GM18505 (cell line): ENCODE results near the gene DNAJA3.

Experiments
- ATAC-seq: cut with Tn5 transposase; IDR thresholded peaks from one replicate; pipeline ENCODE4 v1.9.1; 2021; ENCODE audit not compliant: unreplicated experiment
- POLR2A ChIP-seq: IDR thresholded peaks from 4 replicates; pipeline ENCODE4 v1.6.1; 2011; ENCODE audit warnings: borderline replicate concordance; ENCODE audit not compliant: insufficient read depth, insufficient read length; ENCODE audit errors: extremely low read depth

Gene DNAJA3

DNA sequence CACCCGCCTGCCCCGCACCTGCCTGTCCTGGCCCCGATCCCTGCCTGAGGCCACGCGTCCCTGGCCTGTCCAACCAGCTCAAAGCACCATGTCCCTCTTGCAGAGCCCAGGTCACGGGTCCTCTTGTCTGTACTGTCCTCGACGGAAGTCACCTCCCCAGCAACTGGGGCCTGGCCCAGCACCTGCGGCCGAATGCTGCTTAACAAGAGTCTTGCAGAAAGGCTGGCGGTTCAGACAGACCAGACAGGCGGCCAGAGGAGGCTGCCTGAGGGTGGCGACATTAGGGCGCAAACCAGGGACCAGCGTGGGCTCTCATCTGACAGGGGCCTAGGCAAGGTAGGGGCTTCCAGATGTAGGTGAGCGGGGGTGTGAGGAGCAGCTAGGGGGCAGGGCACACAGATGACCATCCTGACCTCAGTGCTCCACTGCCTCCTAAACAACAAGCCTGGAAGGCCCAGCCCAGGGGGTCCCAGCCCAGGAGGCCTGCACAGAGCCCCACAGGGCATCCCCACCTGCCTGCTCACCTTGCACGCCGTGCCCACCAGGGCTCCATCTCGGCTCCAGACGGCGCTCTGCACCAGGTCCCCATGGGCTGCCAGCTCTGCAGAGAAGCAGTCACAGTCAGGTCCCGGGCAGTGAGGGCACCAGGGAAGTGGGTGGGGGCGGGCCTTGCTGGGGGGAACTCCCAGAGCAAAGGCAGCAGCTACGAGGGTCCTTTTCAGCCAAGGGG is 20.5 kb upstream of the DNAJA3 start:
- ATAC-seq: no peak
- TF ChIP-seq POLR2A: no peak

DNA sequence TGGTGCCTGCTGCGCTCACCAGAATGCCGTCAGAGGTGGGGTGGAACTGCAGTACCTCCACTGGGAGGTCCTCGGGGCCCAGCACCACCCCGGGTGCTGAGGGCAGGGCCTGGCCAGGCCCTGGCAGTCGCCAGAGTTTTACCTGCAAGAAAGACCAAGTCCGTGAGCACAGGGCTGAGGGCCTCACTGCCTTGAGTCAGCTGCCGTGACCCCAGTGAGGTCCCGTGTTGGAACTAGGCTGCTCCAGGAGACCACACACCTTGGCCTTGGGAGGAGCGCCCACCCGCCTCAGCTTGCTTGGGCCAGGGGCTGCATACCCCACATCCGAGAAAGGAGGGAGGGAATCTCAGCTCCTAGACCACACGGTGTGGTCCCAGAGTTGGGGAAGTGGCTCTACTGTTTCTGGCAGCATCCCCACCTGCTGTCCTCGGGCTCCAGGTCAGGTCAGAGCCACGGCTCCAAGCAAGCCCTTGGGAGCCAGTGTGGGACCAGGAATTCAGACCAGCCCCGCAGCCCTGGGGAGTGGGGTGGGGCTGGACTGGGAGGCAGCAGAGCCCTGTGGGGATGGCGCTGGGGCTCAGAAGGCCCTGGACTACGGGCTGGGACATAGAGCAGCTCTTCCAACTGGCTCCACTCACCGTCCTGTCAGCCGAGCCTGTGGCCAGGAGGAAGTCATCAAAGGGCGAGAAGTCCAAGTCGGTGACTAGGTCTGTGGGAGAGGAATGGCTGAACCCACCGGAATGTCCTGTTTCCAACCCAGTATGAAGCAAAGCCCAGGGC is 17.9 kb upstream of the DNAJA3 start:
- no peak for ATAC-seq
- no peak for TF ChIP-seq POLR2A

DNA sequence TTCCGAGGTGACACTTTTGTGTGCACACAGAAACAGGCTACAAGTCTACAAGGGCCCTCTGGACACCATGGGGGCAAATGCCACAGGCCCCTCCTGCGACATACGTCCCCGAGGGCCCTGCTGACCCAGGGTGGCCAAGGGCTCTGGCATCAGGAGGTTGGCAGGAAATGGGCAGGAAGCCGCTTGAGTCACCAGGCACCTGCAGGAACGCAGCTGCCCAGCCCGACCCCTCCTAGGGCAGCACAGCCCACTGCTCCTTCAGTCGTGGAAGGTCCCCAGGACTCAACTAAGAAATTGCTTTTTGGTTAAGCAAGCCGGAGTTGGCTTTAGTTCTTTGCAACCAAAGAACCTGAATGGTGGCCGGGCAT is 17.4 kb upstream of the DNAJA3 start:
- no peak for ATAC-seq
- no peak for TF ChIP-seq POLR2A

DNA sequence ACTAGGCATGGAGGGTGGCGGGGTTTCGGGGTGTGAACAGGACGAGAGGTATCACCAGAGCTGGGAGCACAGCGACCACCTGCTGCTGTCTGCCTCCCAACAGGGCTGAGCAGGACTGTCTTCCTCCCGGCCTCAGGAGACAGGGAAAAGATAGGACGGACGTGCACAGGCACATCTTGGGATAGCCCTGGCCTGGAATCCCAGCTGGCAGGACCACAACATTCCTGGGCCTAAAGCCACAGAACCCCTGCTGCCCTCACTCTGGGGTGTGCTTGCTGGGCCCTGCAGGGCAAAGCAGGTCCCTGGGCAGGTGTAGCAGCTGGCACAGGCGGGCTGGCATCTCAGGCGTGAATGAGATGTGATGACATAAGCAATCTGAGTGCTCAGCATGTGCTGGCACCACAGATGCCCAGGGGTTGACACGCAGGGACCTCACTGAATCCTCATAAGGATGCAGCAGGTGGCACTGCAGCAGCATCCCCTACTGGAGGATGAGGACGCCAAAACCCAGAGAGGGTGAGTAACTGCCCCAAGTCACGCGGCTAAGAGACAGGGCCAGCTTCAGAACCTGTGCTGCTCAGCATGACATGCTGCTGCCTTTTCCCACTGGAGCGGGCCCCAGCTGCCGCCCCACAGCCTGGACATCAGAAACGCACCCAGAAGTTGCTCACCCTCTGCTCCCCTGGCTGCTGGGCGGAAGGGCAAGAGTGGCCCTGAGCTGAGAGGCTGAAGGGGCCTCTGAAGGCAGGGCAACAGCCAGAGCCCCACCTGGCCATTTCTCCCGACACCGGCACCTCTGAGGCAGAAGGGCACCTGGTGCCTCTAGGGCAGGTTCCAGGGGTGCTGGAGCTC is 16.4 kb upstream of the DNAJA3 start:
- no peak for TF ChIP-seq POLR2A
- ATAC-seq: no peak

DNA sequence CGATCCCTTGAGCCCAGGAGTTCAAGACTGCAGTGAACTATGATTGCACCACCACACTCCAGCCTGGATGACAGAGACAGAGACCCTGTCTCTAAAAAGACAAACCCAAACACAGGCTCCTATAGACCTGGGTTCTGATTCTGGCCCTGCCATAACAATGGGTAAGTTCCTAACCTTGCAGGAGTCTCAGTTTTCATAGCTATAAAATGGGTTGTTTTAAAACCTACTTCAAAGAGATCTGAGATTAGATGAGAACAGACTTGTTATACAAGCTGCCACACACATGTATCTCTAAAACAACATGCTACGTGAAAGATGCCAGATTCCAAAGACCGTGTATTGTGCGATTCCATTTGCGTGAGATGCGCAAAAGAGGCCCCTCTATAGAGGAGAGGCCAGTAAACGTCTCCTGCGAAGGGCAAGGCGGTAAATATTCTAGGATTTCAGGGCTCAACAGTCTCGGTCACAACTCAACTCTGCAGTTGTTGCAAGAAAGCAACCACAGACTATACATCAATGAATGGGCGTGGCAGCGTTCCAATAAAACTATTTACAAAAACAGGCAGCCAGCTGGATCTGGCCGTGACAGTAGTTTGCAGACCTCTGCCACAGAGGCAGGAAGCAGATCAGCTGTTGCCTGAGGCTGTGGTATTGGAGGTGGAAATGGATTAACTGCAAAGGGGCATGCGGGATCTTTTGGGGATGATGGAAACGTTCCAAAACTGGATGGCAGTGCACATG is 15.2 kb upstream of the DNAJA3 start:
- TF ChIP-seq POLR2A: no peak
- no peak for ATAC-seq

DNA sequence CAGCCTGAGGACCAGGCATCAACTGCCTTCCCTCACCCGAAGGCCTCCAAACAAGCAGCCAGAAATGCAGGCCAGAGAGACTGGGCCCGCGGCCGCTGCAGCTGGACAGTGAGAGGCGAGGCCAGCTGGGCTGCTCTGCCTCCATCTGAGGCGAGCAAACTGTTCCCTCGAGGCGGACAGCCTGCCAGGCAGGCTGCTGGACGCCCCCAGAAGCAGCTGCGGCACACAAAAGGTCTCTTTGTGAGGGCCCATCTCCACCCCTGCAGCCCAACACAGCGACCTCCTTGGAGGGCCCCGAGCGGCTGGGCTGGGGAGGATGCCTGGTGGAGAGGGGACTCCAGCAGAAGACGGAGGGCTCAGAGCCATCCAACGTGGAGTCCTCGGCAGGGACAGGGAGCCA is 14.0 kb upstream of the DNAJA3 start:
- no peak for ATAC-seq
- TF ChIP-seq POLR2A: no peak

DNA sequence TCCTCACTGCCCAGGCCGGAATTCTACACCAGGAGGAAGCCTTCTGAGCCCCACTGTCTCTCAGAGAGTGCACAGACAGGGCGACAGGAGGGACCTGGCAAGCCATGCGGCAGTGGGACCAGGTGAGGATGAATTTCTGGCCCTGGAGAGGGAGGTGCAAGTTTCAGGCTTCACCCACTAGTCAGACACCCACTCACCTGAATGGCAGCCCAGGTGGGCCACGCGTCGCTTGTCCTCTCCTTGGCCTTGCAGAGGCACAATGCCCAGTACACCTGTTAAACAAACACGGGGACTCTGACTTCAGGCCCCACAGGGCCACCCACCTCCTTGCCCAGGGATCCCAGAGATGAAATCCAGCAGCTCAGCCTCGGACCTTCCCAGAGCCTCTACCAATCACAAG is 13.5 kb upstream of the DNAJA3 start:
- ATAC-seq: no peak
- no peak for TF ChIP-seq POLR2A

DNA sequence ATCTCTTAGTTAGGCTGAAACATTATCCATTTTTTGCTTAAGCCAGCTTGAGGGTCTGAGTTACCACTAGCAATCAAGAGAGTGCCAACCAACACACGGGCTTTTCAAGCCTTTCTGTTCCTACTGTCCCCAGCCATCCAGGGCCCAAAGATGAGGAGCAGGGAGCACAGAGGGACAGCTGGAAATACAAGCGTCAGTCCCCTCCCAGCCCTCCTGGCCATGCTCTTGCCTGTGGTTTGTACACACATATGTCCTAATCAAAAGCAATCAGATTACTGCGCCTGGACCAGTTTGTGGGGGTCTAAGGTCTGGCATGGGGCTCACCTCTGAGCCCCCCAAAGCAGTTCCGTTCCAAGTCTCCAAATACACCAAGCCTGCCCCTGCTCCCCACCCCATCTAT is 12.8 kb upstream of the DNAJA3 start:
- no peak for ATAC-seq
- TF ChIP-seq POLR2A: no peak

DNA sequence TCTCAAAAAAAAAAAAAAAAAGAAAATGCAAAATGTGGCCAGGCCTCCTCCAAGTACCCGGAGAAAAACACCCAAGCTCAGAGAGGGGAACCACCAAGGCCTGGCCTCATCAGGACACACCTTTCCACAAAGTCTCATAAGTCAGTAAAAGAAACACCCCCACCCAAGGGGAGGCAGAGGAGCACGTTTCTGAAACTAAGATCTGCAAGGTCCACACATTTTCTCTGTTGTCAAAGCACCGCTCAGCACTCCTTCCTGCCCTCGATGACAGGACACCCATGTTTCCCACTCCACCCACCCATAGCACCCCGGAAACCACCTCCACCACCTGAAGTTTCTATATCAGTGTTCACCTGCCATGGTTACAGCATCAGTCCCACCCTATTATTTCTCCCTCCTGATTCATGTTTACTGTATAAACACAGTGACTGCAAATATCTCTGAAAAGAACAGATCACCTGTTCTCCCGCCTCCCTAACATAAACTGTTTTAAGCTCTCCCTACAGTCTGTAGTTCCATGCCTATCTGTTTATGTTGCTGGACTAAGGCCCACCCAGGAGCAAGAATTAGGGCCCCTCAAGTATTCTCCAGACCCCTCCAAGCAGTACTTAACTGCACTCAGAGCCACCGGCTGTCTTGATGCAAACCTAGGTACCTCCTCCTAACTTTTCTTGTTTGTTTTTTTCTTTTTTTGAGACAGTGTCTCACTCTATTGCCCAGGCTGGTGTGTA is 11.3 kb upstream of the DNAJA3 start:
- no peak for TF ChIP-seq POLR2A
- ATAC-seq: peak; percentile 57

DNA sequence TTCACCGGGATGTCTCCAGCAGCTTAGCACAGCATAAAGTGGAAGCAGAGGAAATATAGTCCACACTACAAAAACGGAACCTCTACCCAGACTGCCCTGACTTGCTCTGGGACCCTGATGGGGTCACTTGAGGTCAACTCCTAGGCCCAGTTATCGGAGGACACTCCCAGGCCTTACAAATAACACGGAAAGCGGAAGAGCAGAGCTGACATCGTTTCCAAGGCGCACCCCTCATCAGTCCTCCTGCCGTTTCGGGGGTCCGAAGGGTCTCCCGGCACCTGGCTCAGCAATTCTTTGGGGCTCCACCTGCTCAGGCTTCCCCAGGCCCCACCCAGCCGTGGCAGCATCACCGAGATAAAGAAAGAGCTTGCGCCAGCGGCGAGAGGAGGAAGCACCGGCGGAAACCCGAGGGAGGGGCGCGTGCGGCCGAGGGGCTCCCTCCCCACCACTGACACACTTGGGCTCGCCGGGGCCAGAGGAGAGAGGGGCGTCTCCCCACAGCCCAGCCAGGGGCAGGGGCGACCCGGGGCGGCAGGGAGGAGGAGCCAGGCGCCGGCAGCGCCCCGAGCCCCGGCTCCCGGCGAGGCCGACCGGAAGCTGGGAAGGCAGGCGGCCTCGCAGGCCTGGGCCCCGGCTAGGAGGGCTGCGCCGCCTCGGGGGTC is 10.0 kb upstream of the DNAJA3 start:
- TF ChIP-seq POLR2A: no peak
- ATAC-seq: no peak

DNA sequence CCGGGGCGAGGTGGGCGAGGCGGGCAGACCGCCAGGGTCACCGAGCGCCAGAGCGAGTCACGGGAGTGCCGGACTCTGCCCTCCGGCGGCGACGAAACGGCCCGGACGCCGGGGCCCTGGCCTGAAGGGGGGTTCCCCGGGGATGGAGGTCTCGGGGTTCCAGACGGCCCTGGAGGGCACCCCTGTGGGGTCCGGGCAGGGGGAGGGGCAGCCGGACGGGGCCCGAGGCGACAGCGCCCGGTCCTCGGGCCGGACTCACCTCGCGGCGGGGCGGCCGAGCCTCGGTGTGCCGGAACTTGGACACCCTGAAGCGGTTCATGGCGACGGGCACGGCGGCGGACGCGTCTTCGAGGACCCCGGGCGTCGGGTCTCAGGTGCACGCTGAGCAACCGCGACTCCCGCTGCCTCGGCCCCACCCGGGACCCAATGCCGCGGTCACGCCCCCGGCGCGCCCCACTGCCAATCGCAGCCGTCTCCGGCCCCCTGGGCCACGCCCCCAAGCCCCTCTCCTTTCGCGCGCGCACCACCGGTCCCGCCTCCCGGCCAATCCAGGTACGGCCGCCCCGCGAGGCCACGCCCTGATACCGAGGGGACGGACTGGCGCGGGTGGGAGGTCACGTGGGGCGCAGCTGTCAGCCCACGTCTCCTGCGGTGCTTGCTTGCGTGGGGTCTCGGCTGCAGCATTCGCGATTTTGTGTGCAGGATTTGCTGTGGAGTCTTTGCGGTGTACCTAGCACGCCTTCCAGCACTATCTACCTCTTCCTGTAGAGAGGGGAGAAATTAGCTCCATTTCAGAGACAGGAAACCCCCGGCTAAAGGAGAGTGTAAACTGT is 9.3 kb upstream of the DNAJA3 start, which contains the start of gene CORO7:
TSS of gene CORO7 (minus strand) at position 397 of the 833 bp plus-strand sequence. CDS start at position 319, 78 bp downstream.
- ATAC-seq: peak; percentile 67
- TF ChIP-seq POLR2A: peak; percentile 77

DNA sequence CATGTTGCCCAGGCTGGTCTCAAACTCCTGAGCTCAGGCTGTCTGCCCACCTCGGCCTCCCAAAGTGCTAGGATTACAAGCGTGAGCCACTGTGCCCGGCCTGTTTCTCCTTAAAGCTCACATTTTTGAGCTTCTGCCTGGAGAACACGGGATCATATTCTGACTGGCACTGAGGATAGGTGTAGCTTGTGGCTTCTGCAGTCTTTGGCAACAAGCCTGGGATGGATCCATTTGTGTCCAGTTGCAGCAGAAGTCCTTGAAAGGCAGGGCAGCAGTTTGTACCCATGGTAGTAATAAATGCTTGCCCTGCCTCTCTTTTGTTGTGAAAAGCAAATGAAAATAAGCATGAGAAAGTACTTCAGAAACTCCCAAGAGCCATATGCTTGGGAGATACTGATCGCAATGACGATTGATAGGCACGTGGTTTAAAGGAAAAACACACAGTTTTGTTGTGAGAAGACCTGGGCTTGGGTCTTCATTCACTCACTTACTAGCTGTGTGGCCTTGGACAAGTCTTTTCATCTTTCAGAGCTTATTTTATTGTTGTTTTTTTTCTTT is 6.2 kb upstream of the DNAJA3 start:
- ATAC-seq: no peak
- no peak for TF ChIP-seq POLR2A
